MG63 (cell line): ENCODE results near the gene MYCL. TPM values are rescaled to one million over a fixed set of nuclear protein-coding genes. Genes with fewer than 3 reads are reported as not detected.

Experiments used
- DNase-seq: peaks from one replicate; pipeline ENCODE4 v3.0.0-alpha.2; 2020
- H3K27me3 ChIP-seq: fragments of 250-450 bp; sonication (Bioruptor Pico); 2 replicates; pipeline ENCODE4 v1.5.1; 2020; ENCODE audit warnings: mild to moderate bottlenecking, moderate library complexity
- H3K36me3 ChIP-seq: fragments of 250-450 bp; sonication (Bioruptor Pico); 2 replicates; pipeline ENCODE4 v1.5.1; 2020; ENCODE audit warnings: mild to moderate bottlenecking, moderate library complexity
- H3K4me3 ChIP-seq: fragments of 250-450 bp; sonication (Bioruptor Pico); 2 replicates; pipeline ENCODE4 v1.5.1; 2020; ENCODE audit warnings: mild to moderate bottlenecking, moderate library complexity
- H3K9me3 ChIP-seq: fragments of 250-450 bp; sonication (Bioruptor Pico); 2 replicates; pipeline ENCODE4 v1.5.1; 2020; ENCODE audit warnings: mild to moderate bottlenecking, moderate library complexity
- total RNA-seq: library from RNA; depleted of rRNA; stranded (reverse); fragments of >200 nt; shearing (Covaris generic); gene quantifications from 2 replicates; pipeline ENCODE4 v1.2.3, GENCODE V29; 2014; ENCODE audit warnings: low replicate concordance; rRNA removed

Gene MYCL, protein sequence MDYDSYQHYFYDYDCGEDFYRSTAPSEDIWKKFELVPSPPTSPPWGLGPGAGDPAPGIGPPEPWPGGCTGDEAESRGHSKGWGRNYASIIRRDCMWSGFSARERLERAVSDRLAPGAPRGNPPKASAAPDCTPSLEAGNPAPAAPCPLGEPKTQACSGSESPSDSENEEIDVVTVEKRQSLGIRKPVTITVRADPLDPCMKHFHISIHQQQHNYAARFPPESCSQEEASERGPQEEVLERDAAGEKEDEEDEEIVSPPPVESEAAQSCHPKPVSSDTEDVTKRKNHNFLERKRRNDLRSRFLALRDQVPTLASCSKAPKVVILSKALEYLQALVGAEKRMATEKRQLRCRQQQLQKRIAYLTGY
- 0.07 and 0.25 TPM in 2 replicates for total RNA-seq

DNA sequence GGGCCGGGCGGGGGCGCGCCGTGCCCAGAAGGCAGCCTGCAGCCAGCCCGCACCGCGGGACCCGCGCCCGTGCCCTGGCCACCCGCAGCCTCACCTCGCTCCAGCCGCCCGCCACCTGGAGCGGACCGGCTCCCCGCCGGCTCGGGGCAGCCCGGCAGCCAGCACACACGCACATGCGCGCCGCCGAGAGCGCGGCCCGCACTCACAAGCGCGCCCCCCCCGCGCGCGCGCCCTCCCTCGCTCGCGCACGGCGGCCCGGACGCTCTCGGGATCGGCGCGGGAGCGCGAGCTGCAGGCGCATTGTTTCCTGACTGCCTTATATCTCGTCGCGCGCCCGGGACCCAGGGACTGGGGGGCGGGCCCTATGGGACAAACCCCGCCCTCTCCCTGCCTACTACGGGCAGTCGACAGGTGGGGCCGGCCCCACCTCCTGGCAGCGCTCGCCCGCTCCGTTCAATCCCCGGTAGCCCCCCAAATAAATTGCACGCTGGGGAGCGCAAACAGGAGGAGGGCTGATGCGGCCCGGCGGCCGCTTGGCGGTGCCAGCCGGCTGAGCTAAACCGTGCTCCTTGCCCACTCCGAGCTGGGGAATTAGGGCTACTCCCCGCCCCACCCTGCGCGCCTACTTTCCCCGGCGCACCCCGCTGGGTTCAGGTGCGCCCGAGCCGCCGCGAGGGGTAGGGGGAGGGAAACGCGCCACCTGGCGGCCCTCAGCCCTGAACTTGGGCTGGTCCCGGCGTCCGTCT lies at the start of gene MYCL:
Gene MYCL, minus strand, starts transcription at position 204 of the 746 bp plus-strand sequence. CDS start 483 bp downstream, outside the sequence.
- Histone ChIP-seq H3K27me3 (peaks cover 23% of the 10 kb centered on the region), H3K36me3 (no peaks in the 10 kb centered on the region), H3K4me3 (peak within 1 kb of the TSS; percentile 57), H3K9me3 (no peaks in the 10 kb centered on the region)
- peak; percentile 73 for DNase-seq

DNA sequence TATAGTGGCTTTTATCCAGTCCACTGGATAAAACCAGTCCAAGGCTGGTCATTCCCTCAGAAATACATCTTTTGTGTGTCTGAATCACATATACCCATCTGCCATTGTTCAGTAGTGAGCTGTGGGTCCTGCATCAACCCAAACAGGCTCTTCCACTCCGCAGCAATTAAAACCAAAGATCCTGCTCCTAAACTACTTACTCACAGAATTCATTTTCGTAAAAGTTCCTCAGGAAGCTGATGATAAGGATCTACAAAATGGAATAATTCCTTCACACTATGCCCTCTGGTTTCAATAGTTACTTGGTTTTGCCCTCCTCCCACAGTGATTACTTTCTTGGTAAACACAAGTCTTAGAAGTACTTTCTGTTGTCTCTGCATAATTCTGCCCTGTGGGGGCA lies 48.2 kb upstream of the MYCL start:
- Histone ChIP-seq H3K4me3 (no peak overlapping the region), H3K36me3 (no peaks in the 10 kb centered on the region), H3K9me3 (no peaks in the 10 kb centered on the region), H3K27me3 (no peaks in the 10 kb centered on the region)
- no peak for DNase-seq

DNA sequence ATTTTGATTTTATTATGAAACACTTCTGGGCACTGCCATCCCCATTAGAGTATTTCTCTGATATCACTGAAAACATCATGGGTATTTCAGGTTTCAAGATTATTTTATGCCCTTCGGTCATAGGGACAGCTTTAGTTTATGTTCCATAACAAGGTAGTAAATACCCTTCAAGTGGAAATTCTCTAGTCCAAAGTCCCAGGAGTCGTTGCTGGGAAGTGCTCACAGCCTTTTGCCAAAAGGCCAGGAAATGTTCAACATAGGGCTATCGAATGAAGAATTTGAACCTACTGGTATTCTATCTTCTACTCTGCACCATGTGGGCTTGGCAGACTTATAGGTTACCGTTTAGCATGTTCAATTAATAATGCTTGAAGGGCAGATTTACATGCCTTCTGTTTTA lies 45.5 kb upstream of the MYCL start:
- Histone ChIP-seq H3K9me3 (no peaks in the 10 kb centered on the region), H3K36me3 (no peaks in the 10 kb centered on the region), H3K4me3 (no peak overlapping the region), H3K27me3 (no peaks in the 10 kb centered on the region)
- no peak for DNase-seq

DNA sequence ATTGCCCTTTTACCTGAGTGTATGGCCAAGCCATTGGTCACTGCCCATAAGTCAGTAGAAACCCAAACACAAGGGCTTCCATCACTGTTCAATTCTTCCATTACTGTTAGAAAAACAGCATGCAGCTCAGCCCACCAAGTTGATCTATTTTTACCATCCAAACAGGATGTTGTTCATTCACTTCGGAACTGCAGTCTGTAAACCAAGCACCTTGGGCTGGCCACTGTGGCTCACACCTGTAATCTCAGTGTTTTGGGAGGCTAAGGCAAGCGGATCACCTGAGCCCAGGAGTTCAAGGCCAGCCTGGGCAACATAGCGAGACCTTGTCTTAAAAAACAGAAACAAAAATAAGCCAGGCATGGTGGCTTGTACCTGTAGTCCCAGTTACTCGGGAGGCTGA lies 44.5 kb upstream of the MYCL start:
- no peak overlapping the region for H3K4me3 ChIP-seq
- H3K36me3 ChIP-seq, result no peaks in the 10 kb centered on the region
- no peaks in the 10 kb centered on the region for H3K27me3 ChIP-seq
- no peaks in the 10 kb centered on the region for H3K9me3 ChIP-seq
- DNase-seq, result no peak

DNA sequence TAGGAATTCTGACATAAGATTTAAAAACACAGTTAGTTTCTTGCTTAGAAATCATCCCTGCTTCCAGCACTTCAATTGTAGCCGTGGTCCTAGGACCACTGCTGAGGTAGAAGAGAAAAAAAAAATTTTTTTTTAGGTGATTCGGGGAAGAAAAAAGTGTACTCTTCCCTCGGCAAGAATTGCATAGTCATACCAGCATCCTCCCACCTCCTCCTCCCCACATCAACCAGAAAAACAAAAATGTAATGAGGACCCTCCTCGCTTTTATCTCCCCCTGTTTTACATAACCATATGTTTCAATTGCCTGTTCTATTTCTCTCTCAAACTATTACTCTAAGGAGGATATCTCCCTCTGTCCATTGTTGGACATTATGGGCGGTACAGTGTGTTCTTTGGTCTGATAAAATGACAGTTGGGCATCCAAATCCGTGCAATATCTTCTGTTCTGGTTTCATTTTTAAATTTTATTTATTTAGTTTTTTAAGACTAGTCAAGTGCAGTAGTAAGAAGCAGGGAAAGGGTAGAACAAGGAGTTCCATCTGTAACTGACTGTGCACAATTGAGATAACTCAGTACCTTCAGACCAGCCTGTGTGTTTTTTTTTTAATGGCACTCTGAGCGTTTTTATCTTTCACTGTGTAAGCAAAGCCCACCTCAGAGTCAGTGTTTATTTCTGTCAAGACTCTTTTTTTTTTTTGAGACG lies 42.8 kb upstream of the MYCL start:
- no peak overlapping the region for H3K4me3 ChIP-seq
- DNase-seq, result no peak
- no peaks in the 10 kb centered on the region for H3K9me3 ChIP-seq
- H3K36me3 ChIP-seq, result no peaks in the 10 kb centered on the region
- H3K27me3 ChIP-seq, result no peaks in the 10 kb centered on the region

DNA sequence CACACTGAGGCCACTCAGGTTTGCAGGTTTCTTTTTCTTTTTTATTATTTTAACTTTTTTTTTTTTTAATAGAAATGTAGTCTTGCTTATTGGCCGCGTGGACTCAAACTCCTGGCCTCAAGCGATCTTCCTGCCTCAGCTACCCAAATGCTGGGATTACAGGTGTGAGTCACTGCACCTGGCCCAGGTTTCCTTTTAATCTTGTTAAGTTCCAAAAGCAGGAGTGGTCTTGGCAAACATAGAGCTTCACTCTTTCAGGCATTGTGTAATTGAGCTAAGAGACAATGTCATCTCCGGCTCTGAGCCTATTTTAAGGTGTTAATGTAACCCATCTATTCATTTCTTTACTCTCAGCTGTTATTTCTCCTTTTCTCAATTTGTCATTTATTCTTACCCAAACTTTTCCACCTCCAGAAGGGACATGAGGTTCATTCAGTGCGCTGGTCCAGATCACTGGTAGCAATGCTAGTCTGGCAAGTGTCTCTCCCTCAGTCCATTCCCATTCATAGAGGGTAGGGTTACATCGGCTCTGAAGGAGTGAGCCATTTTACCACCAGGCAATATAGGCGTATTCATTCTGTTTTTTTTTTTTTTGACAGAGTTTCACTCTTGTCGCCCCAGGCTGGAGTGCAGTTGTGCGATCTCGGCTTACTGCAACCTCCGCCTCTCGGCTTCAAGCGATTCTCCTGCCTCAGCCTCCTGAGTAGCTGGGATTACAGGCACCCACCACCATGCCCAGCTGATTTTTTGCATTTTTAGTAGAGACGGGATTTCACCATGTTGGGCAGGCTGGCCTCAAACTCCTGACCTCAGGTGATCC lies 42.0 kb upstream of the MYCL start:
- DNase-seq, result no peak
- Histone ChIP-seq H3K36me3 (no peaks in the 10 kb centered on the region), H3K4me3 (no peak overlapping the region), H3K27me3 (no peaks in the 10 kb centered on the region), H3K9me3 (no peaks in the 10 kb centered on the region)

DNA sequence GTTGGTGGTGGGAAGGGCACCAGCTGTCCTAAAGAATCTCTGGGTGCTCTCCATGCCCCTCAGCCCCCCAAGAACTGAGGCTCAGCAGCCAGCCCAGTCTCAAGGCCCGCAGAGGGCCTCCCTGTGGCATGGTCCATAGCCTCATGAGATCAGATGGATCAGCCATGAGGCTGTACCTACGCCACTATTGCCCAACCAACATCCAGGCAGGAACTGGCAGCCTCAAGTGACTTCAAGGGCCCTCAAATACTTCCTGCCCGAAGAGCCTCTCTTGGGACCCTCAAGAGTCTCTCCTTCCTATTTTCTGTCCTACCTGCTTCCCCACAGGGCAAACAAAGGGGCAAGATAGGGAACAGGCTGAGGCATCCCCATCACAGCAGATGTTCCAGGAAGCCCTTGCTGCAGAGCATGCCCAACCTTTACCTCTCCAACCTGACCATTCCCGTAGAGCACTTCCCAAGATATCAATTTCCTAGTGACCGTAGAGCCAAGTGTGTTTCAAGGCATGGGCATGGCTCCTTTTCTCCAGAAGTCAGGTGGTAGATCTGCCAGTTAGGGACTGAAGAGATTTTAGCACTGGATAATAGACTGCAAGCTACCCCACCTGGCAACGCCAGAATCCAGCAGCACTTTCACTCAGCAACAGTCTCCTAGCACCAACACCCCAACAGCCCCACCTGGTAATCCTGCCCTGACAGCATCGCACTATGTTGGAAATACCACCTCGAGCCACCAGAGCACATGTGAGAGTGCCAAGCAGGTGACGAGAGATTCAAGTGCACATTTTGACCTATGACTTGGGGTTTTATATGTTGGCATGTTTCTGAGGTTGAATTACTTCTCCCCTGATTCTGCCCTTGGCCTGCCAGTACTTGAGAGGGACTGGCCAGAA lies 39.5 kb upstream of the MYCL start:
- Histone ChIP-seq H3K9me3 (no peaks in the 10 kb centered on the region), H3K36me3 (no peaks in the 10 kb centered on the region), H3K4me3 (no peak overlapping the region), H3K27me3 (no peaks in the 10 kb centered on the region)
- DNase-seq, result no peak

DNA sequence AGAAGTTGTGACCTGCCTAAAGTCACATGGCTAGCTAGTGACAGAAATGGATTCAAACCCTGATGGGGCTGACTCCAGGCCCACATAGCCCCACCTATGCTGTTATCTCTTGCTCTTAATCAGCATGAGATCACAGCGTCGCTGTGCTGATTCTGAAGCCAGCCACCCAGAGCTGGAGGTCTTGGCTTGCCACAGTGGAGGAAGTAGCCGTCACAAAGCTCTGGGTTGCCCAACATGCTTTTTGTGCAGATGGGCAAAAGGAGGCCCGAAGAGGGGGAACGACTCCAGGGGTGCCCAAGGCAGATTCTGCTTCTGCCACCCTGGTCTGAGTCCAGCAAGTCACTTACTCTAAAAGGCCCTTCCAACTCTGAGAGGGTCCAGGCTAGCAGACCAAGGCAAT lies 38.5 kb upstream of the MYCL start:
- no peak for DNase-seq
- Histone ChIP-seq H3K27me3 (no peaks in the 10 kb centered on the region), H3K36me3 (no peaks in the 10 kb centered on the region), H3K9me3 (no peaks in the 10 kb centered on the region), H3K4me3 (no peak overlapping the region)

DNA sequence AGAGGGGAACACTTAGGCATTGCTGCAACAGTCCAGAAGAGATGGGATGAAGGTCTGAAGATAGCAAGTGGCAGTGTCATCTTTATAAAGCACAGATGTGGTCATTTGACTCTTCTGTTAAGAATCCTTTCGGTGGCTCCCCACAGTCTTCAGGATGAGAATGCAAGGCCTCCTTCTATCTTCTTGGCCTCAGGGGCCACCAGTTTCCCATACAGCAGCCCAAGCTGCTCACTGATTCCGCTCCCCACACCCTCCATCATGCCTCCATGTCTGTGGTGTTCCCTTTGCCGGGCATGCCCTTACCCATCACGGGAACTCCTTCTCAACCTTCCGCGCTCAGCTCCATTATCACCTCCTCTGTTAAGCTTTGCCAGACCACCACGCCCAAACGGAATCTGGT lies 37.1 kb upstream of the MYCL start:
- no peaks in the 10 kb centered on the region for H3K27me3 ChIP-seq
- no peak overlapping the region for H3K4me3 ChIP-seq
- H3K36me3 ChIP-seq, result no peaks in the 10 kb centered on the region
- DNase-seq, result no peak
- H3K9me3 ChIP-seq, result no peaks in the 10 kb centered on the region

DNA sequence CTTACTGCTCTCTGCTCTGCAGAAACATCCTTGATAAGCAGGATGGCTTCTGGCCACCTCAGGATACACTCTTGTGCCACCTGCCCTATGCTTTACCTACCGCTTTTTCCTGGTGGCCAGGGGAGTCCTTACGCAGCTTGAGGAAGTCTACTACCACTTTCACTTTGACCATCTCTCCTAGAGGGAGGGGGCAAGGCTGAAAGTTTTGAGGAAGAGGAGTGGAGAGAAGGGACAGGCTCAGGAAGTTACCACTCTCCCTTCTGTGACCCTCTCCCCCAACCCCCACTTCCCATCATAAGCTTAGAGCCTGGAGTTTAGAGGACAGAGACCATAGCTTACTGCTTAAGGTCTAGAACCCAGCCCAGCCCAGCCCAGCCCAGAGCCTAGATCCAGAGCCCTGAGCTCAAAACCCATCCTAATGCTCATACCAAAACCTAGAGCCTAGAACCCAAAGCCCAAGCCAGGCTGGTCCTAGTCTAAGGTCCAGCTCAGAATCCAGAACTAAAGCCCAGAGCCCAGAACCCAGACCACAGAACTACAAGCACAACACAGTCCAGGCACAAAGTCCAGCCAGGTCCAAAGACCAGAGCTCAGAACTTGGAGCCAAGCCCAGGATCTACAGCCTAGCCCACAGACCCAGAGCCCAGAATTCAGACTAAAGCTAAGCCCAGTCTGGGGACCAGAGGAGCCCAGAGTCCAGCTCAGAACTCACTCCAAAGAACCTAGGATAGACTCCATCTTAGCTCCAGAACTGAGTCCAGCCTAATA lies 35.2 kb upstream of the MYCL start:
- H3K27me3 ChIP-seq, result no peaks in the 10 kb centered on the region
- H3K4me3 ChIP-seq, result no peak overlapping the region
- no peak for DNase-seq
- H3K9me3 ChIP-seq, result no peaks in the 10 kb centered on the region
- H3K36me3 ChIP-seq, result no peaks in the 10 kb centered on the region

DNA sequence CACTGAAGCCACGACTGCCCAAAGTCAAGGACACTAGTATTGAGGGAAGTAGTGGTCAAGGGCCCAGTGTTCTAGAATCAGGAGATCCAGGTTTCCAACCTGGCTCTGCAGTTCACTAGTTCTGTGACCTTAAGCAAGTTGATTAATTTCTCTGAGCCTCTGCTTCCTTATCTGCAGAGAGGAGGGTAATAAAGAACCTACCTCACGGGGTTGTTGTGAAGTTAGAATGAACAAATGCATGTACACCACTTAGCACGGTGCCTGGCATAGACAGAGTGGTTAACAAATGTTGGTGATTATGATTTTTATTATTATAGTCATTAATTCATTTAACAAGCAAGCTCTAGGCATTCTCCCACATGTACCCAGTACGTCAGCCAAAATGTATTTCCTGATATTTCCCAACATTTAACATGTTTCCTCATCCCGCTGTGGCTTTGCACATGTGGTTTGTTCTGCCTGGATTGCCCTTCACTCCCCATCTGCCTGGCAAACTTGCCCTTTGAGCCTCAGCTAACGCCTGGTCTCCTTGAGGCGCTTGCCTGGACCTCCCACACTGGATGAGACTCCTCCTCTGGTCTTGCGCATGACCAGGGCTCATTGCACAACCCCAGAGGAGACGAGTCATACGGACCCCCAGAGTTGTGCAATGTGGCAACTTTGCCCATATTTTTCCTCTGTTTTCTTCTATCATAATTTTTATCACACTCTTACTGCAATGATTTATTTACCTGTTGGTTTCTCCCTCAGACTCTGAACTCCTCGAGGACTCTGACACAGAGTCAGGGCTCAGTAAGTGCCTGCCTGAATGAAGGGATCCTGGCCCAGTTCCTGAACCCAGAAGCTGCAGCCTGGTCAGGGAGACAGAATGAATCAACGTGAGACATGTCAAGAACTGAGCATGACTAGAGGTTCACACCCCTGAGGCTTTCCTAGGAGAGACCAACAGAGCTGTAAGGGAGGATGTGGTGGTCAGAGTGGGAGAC lies 32.5 kb upstream of the MYCL start:
- Histone ChIP-seq H3K4me3 (no peak overlapping the region), H3K36me3 (no peaks in the 10 kb centered on the region), H3K27me3 (no peaks in the 10 kb centered on the region), H3K9me3 (no peaks in the 10 kb centered on the region)
- DNase-seq, result peak; percentile 74

DNA sequence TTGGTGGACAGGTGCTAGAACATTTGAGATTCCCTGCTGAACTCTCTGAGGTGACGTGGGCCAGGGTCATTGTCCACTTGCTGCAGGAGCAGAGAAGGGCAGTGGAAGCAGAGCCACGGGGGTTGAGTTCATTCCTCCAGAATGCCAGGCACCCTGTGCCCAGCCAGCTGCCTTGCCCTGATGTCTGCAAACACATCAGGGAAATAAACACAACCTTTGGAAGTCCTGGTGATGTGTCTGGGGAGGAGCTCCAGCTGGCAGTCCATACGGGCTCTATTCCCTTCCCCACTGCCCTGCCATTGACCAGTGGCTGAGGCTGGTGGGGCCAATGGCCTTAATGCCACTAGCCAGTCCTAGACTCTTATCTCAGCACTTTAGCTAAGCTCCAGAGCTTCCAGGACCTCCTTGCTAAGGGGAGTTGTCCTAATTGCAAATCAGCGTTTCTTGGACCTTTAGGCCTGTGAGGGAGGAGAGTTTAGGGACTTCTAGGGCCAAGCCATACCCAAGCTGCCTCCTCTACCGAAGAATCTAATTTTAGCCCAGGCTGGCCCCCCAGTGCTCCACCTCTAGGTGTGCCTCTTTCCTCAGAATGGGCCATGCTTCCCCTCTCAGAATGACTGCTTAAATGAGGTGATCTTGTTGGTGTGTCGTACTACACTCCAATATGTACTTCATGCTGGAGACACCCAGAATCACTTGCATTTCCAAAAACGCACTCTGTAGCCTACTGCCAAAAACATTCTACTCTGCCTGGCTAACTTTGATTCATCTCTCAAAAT lies 27.3 kb upstream of the MYCL start:
- no peak for DNase-seq
- H3K4me3 ChIP-seq, result no peak overlapping the region
- no peaks in the 10 kb centered on the region for H3K27me3 ChIP-seq
- H3K36me3 ChIP-seq, result no peaks in the 10 kb centered on the region
- no peaks in the 10 kb centered on the region for H3K9me3 ChIP-seq

DNA sequence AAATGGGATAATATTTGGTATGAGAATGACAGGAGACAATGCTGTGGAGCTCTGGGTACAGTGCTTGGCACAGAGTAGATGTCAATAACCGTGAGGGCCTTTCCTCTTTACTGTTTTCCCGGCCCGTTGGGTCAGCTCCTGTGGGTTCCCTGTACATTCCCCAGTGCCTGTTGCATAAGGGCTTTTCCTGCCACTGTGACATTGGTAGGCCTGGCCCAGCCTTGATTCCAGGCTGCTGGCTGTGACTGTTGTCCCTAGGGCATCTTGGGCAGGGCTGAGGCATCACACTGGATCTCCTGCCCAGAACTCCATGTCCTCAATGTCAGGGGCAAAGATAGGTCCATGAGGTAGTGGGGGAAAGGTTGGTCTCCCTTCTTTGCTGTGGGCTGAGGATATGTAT lies 25.8 kb upstream of the MYCL start:
- Histone ChIP-seq H3K4me3 (no peak overlapping the region), H3K9me3 (no peaks in the 10 kb centered on the region), H3K27me3 (no peaks in the 10 kb centered on the region), H3K36me3 (no peaks in the 10 kb centered on the region)
- no peak for DNase-seq
